Activated naive CD8-positive, alpha-beta T cell (primary cell): Measurements from ENCODE around the gene GABPB2.
A peak's percentile ranks its signal among the peaks of the same experiment; 100 is the strongest.

ENCODE experiments used
- H3K27ac Mint-ChIP-seq: one replicate; pipeline ENCODE4 v1.8.0; 2021; ENCODE audit warnings: mixed read lengths
- H3K27me3 Mint-ChIP-seq: one replicate; pipeline ENCODE4 v1.8.0; 2021; ENCODE audit warnings: mixed read lengths
- H3K36me3 Mint-ChIP-seq: one replicate; pipeline ENCODE4 v1.8.0; 2021; ENCODE audit warnings: mixed read lengths
- H3K4me1 Mint-ChIP-seq: one replicate; pipeline ENCODE4 v1.8.0; 2021; ENCODE audit warnings: low read depth, mixed read lengths
- H3K4me3 Mint-ChIP-seq: one replicate; pipeline ENCODE4 v1.8.0; 2021; ENCODE audit warnings: mild to moderate bottlenecking, mixed read lengths
- H3K9me3 Mint-ChIP-seq: one replicate; pipeline ENCODE4 v1.8.0; 2021; ENCODE audit warnings: low read depth, mixed read lengths

GABPB2 gene

DNA sequence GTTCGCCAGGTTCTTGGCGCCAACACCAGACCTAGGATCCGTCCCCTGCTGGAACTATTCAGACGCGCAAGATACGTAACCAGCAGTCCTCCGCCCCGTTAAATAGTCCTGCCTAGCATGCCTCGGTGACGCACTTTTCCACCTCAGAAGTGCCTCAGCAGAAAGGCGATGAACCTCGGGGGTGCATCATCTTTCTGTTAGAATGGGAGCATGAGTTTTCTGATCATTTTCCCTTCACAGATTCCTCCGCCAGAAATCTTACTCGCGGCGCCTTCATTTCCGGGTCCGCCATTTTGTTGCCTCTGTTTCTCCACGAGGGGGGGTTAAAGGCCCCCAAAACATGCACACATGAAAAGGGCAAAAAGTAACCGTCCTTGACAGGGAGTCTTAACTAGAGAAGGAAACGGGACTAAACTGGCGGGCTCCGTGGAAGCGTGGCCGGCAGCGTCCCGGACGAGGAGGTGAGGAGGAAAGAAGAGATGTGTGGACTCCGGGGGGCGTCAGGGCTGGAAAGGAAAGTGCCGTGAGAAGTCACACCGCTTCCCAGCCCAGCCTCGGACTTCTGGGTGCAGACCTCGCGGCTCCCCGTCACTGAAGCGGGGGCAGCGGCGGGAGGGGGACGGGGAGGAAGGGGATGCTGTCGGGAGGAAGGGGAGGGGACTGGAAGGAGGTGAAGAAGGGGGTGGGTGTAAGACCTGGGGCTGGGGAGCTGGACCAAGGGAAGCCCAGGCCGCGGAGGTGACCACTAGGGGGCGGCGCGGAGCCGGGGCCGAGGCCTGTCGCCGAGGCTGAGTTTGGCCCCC is at the start of gene GABPB2:
Gene GABPB2, plus strand, starts transcription at position 288 of the 803 bp plus-strand sequence. CDS start 17,429 bp downstream, outside the sequence.
- peak within 1 kb of the TSS; percentile 99 for H3K4me3 Mint-ChIP-seq
- H3K27me3 Mint-ChIP-seq: no peaks in the 10 kb centered on the region
- peaks cover 2% of the 10 kb centered on the region for H3K36me3 Mint-ChIP-seq
- H3K27ac Mint-ChIP-seq: peak within 1 kb of the TSS; percentile 100
- H3K4me1 Mint-ChIP-seq: peaks cover 22% of the 10 kb centered on the region
- H3K9me3 Mint-ChIP-seq: no peaks in the 10 kb centered on the region

DNA sequence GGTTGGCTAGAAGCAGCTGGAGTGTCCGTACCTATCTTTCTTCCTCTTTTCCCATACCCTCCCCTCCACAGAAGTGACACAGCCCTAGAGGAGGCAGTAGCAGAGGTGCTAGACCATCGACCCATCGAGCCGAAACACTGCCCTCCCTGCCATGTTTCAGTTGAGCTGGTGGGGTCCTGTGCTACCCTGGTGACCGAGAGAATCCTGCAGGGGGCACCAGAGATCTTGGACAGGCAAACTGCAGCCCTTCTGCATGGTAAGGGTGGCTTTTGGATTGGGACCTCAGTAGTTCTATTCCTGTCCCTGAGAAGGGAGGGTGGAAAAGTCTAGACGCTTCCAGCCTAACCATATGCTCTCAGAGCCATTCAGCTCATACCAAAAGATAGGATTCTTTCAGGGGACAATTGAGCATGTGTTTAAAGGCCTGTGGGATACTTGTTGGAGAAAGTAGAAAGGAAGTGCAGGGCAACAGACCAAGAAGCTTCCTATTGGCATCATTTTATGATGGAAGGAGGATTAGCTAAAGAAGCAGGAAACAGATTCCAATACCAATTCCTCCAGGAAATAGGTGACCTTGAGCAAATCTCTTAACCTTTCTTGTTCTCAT is 45.9 kb upstream of the GABPB2 start:
- Mint-ChIP-seq H3K9me3 (no peaks in the 10 kb centered on the region), H3K27ac (peak overlapping the region; percentile 41), H3K4me3 (peak overlapping the region; percentile 35)

DNA sequence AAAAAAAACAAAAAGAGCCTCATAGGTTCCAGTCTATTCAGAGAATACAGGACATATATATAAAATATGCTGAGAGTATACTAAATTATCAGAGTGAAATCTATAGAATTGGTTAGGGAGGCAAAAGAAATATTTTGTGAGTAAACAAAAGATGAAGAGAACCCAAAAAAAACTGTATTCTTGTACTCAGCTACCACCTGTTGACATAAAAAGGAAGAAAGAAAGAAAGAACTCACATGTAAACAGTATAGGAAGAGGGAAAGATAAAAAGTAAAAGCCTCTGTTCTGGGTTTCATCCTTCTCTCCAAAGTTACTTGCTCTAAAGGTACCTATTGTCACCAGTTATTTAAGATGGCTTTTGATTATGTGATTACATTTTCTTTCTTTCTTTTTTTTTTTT is 44.1 kb upstream of the GABPB2 start:
- Mint-ChIP-seq H3K27ac (no peak overlapping the region), H3K27me3 (no peaks in the 10 kb centered on the region), H3K4me3 (no peak overlapping the region), H3K9me3 (no peaks in the 10 kb centered on the region), H3K36me3 (peaks cover 6% of the 10 kb centered on the region), H3K4me1 (peaks cover 8% of the 10 kb centered on the region)

More for the DNA sequence above, 45.9 kb upstream of the GABPB2 start:
- peaks cover 8% of the 10 kb centered on the region for H3K4me1 Mint-ChIP-seq
- H3K27me3 Mint-ChIP-seq: no peaks in the 10 kb centered on the region
- peaks cover 6% of the 10 kb centered on the region for H3K36me3 Mint-ChIP-seq

DNA sequence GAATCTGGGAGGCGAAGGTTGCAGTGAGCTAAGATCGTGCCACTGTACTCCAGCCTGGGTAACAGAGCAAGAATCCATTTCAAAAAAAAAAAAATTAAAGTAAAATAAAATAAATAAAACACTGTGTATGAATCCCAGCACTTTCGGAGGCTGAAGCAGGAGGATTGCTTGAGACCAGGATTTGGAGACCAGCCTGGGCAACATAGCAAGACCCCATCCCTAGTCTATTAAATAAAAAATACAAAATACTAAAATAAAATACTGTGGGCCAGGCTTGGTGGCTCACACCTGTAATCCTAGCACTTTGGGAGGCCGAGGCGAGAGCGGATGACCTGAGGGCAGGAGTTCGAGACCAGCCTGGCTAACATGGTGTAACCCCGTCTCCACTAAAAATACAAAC is 38.4 kb upstream of the GABPB2 start:
- Mint-ChIP-seq H3K4me3 (no peak overlapping the region), H3K27me3 (no peaks in the 10 kb centered on the region), H3K36me3 (peaks cover 4% of the 10 kb centered on the region), H3K9me3 (no peaks in the 10 kb centered on the region), H3K27ac (no peak overlapping the region), H3K4me1 (peaks cover 12% of the 10 kb centered on the region)

DNA sequence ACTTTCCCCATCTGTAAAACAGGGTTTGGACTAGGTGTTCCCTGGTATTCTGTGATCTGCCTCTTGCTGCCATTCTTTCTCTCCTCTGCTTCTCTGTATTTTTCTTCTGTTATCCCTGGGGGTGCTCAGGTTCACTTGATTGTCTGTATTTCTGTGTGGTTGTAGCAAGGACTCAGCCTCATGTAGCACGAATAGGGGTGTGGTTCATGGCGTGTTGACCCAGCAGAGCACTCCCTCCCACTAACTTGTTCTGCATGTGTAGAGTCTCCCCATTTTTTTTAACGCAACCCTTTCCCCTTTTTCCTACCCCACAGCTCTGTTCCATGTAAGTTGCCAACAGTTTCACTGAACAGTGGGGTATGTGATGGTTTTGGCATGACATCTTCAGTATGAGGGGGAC is 35.4 kb upstream of the GABPB2 start:
- H3K4me3 Mint-ChIP-seq: no peak overlapping the region
- no peaks in the 10 kb centered on the region for H3K9me3 Mint-ChIP-seq
- peaks cover 12% of the 10 kb centered on the region for H3K4me1 Mint-ChIP-seq
- H3K27ac Mint-ChIP-seq: no peak overlapping the region
- H3K36me3 Mint-ChIP-seq: no peaks in the 10 kb centered on the region
- no peaks in the 10 kb centered on the region for H3K27me3 Mint-ChIP-seq

DNA sequence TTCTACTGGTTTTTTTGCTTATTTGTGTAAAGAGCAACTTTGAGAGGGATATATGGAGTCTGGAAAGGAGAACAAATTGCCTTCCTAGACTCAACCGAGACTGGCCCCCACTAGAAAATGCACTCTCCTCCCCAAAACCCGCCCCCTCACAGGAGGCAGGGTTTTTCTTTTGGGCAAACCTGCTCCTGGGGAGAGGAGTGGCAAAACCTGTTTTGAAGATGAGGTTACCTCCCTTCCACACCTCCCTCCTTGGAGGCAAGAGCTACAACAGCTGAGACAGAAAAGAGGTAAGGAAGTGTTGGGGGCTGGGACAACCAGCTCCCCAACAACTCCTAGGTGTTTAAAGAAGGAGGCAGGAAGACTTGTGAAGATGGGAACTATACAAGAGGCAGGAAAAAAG is 34.2 kb upstream of the GABPB2 start, which contains the start of gene BNIPL:
Gene BNIPL, plus strand, starts transcription at position 231 of the 400 bp plus-strand sequence. Its CDS starts 140 bp downstream, at position 371.
- H3K36me3 Mint-ChIP-seq: peaks cover 2% of the 10 kb centered on the region
- H3K4me3 Mint-ChIP-seq: no peak within 1 kb of the TSS
- peaks cover 12% of the 10 kb centered on the region for H3K4me1 Mint-ChIP-seq
- no peak within 1 kb of the TSS for H3K27ac Mint-ChIP-seq
- H3K27me3 Mint-ChIP-seq: no peaks in the 10 kb centered on the region
- no peaks in the 10 kb centered on the region for H3K9me3 Mint-ChIP-seq

DNA sequence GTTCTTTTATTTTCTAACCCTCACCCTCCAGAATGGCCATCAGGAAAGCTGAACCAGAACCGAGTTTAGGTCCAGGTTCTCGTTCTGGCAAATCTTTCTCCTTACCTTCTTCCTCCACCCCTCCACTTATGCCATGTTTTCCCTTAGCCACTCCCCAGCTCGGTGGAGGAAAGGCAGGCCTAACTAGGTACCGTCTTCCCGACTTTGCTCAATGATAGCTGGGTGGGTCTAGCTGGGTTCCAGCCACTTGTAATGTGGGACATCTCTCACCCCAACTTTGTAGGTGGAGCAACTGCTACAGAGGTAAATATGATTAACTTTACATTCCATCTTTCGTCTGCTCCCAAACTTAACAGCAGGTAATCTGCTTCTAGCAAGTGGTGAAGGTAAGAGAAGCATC is 33.5 kb upstream of the GABPB2 start:
- peaks cover 2% of the 10 kb centered on the region for H3K36me3 Mint-ChIP-seq
- no peak overlapping the region for H3K4me3 Mint-ChIP-seq
- H3K9me3 Mint-ChIP-seq: no peaks in the 10 kb centered on the region
- no peak overlapping the region for H3K27ac Mint-ChIP-seq
- no peaks in the 10 kb centered on the region for H3K27me3 Mint-ChIP-seq
- H3K4me1 Mint-ChIP-seq: peaks cover 12% of the 10 kb centered on the region

DNA sequence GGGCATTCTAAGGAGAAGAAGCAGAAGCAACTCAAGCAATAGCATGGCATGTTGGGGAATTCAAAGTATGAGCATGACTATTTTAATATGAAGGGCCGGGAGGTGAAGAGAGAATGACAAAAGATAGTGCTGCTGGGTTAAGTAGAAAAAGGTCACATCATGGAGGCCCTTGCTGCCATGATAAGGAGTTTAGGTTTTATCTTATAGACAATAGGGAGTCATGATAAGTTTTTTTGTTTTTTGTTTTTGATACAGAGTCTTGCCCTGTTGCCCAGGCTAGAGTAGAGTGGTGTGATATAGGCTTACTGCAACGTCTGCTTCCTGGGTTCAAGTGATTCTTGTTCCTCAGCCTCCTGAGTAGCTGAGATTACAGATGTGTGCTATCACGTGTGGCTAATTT is 31.0 kb upstream of the GABPB2 start:
- Mint-ChIP-seq H3K27ac (no peak overlapping the region), H3K4me1 (peaks cover 19% of the 10 kb centered on the region), H3K9me3 (no peaks in the 10 kb centered on the region), H3K27me3 (no peaks in the 10 kb centered on the region), H3K4me3 (no peak overlapping the region), H3K36me3 (peaks cover 5% of the 10 kb centered on the region)

DNA sequence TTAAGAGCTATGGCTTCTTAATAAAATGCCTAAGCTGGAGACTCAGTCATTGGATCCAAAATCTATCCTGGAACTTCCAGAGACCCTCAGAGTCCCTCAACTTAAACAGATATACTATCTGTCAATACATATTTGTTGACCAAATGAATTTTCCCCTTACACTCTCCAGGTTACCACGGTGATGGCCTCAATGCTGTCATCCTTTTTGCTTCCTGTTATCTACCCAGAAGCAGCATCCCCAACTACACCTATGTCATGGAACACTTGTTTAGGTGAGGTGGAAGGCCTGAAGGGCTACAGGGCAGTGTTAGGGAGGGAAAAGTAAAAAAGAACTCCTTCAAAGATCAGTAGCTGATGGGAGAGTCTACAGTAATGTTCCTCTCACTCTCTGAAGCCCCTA is 27.4 kb upstream of the GABPB2 start:
- Mint-ChIP-seq H3K27me3 (no peaks in the 10 kb centered on the region), H3K4me1 (peaks cover 29% of the 10 kb centered on the region), H3K4me3 (no peak overlapping the region), H3K27ac (no peak overlapping the region), H3K9me3 (no peaks in the 10 kb centered on the region), H3K36me3 (peaks cover 5% of the 10 kb centered on the region)

DNA sequence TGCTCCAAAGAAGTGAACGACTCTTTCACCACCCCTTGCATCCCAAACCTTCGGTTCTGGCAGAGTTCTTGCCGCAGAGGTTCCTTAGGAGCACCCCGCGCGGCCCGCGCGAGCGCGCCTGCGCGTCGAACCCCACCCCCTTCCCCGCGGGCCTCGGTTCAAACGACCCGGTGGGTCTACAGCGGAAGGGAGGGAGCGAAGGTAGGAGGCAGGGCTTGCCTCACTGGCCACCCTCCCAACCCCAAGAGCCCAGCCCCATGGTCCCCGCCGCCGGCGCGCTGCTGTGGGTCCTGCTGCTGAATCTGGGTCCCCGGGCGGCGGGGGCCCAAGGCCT is 23.0 kb upstream of the GABPB2 start, which contains the start of gene C1orf56:
Gene C1orf56, plus strand, starts transcription at position 161 of the 334 bp plus-strand sequence. Its CDS starts 97 bp downstream, at position 258.
- H3K4me1 Mint-ChIP-seq: peaks cover 66% of the 10 kb centered on the region

DNA sequence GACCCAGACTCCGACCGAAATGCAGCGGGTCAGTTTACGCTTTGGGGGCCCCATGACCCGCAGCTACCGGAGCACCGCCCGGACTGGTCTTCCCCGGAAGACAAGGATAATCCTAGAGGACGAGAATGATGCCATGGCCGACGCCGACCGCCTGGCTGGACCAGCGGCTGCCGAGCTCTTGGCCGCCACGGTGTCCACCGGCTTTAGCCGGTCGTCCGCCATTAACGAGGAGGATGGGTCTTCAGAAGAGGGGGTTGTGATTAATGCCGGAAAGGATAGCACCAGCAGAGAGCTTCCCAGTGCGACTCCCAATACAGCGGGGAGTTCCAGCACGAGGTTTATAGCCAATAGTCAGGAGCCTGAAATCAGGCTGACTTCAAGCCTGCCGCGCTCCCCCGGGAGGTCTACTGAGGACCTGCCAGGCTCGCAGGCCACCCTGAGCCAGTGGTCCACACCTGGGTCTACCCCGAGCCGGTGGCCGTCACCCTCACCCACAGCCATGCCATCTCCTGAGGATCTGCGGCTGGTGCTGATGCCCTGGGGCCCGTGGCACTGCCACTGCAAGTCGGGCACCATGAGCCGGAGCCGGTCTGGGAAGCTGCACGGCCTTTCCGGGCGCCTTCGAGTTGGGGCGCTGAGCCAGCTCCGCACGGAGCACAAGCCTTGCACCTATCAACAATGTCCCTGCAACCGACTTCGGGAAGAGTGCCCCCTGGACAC is 22.5 kb upstream of the GABPB2 start:
- H3K4me3 Mint-ChIP-seq: peak overlapping the region; percentile 93
- H3K9me3 Mint-ChIP-seq: no peaks in the 10 kb centered on the region
- peak overlapping the region; percentile 85 for H3K27ac Mint-ChIP-seq
- H3K36me3 Mint-ChIP-seq: peaks cover 4% of the 10 kb centered on the region
- H3K27me3 Mint-ChIP-seq: no peaks in the 10 kb centered on the region
- peaks cover 68% of the 10 kb centered on the region for H3K4me1 Mint-ChIP-seq

More for the DNA sequence above, 23.0 kb upstream of the GABPB2 start, which contains the start of gene C1orf56:
- peak within 1 kb of the TSS; percentile 93 for H3K4me3 Mint-ChIP-seq
- no peaks in the 10 kb centered on the region for H3K27me3 Mint-ChIP-seq
- peaks cover 7% of the 10 kb centered on the region for H3K36me3 Mint-ChIP-seq
- peak within 1 kb of the TSS; percentile 86 for H3K27ac Mint-ChIP-seq
- no peaks in the 10 kb centered on the region for H3K9me3 Mint-ChIP-seq

DNA sequence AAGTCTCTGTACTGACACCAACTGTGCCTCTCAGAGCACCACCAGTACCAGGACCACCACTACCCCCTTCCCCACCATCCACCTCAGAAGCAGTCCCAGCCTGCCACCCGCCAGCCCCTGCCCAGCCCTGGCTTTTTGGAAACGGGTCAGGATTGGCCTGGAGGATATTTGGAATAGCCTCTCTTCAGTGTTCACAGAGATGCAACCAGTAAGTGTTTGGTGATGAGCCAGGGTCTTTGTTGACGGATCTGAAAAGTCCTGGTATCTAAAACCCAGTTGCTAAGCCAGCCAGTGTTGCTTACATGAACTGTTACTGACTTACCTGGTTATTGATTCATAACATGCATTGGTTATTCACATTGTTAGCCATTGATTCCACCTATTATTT is 21.9 kb upstream of the GABPB2 start:
- H3K27me3 Mint-ChIP-seq: no peaks in the 10 kb centered on the region
- H3K9me3 Mint-ChIP-seq: no peaks in the 10 kb centered on the region
- H3K27ac Mint-ChIP-seq: peak overlapping the region; percentile 85
- peak overlapping the region; percentile 93 for H3K4me3 Mint-ChIP-seq
- peaks cover 70% of the 10 kb centered on the region for H3K4me1 Mint-ChIP-seq
- peaks cover 4% of the 10 kb centered on the region for H3K36me3 Mint-ChIP-seq

DNA sequence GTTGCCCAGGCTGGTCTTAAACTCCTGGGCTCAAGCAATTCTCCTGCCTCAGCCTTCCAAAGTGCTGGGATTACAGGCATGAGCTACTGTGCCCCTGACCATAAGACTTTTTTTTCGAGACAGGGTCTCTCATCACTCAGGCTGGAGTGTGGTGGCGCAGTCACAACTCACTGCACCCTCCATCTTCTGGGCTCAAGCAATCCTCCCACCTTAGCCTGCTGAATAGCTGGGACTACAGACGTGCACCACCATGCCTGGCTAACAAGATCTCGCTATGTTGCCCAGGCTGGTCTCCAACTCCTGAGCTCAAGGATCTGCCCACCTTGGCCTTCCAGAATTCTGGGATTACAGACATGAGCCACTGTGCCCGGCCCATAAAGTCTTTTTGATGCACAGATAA is 21.1 kb upstream of the GABPB2 start:
- H3K4me1 Mint-ChIP-seq: peaks cover 76% of the 10 kb centered on the region
- no peaks in the 10 kb centered on the region for H3K27me3 Mint-ChIP-seq
- H3K9me3 Mint-ChIP-seq: no peaks in the 10 kb centered on the region
- H3K4me3 Mint-ChIP-seq: no peak overlapping the region
- peaks cover 4% of the 10 kb centered on the region for H3K36me3 Mint-ChIP-seq
- peak overlapping the region; percentile 58 for H3K27ac Mint-ChIP-seq

DNA sequence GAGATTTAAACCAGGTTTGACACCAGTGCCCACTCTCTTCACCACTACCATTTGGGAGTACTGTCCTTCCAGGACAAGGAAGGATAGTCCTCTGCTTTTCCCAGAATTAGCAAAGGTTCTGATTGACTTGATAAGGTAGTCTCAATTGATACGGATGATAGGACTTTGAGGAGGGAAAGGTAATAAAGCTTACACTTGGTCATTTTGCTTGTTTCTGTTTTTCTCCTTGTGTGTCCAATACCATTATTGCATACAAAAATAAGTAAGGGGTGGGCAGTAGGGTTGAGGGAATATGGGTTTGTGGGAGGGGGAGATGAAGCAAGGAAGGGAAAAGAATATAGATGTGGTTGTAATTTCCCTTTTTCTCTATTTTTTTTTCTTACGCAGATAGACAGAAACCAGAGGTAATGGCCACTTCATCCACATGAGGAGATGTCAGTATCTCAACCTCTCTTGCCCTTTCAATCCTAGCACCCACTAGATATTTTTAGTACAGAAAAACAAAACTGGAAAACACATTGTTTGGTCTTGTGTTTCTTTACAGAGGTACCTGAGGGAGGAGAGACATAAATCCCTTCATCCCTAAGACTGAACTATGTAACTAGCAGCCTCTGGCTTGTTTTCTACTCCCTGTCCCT is 20.4 kb upstream of the GABPB2 start:
- Mint-ChIP-seq H3K27me3 (no peaks in the 10 kb centered on the region), H3K4me1 (peaks cover 83% of the 10 kb centered on the region), H3K4me3 (no peak overlapping the region), H3K27ac (peak overlapping the region; percentile 83), H3K36me3 (peaks cover 8% of the 10 kb centered on the region), H3K9me3 (no peaks in the 10 kb centered on the region)
